ENCODE data around the gene AGO4. TPM values are rescaled to one million over a fixed set of nuclear protein-coding genes. Genes with fewer than 3 reads are reported as not detected.
A peak's percentile ranks its signal among the peaks of the same experiment; 100 is the strongest.

AGO4 gene
- total RNA-seq, 1 experiment from 2014 or later, result 12.8 TPM

DNA sequence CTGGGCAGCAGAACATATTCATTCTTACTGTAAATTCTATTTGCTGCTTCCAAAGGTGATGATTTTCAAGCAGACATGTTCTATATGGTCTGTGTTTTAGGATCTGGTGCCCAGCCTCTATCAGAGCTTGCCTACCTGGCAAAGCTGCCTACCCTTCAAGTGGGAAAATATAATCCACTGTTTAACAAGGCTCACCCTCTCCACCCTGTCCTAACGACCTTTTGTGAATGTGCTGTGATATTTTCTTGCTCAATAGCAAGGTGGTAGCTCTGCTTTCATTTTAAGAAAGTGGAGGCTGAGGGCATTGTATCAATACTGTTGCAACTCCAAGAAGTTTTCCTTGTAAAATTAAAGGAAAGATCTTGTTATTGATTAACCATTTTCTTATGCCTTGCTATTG lies 49.1 kb downstream of the AGO4 start:
- Histone ChIP-seq H3K27me3 (ENCODE audit: insufficient read depth, low read length) (no peaks in the 10 kb centered on the region), H3K79me1 (ENCODE audit: insufficient read depth, low read depth, low read length, poor library complexity, severe bottlenecking) (no peaks in the 10 kb centered on the region), H4K5ac (ENCODE audit: insufficient read length, low read depth, low read length) (no peak overlapping the region), H3K14ac (ENCODE audit: insufficient read depth, low read length) (no peak overlapping the region), H2BK5ac (ENCODE audit: insufficient read length, low read length) (no peak overlapping the region), H3K27ac (ENCODE audit: insufficient read length, low read depth, low read length) (no peak overlapping the region), H4K20me1 (ENCODE audit: control insufficient read depth, insufficient read depth, insufficient read length) (no peaks in the 10 kb centered on the region), H3K18ac (ENCODE audit: insufficient read length, low read depth, low read length) (no peak overlapping the region), H3K79me2 (ENCODE audit: insufficient read depth, low read length) (no peaks in the 10 kb centered on the region), H2AFZ (ENCODE audit: low read length) (no peak overlapping the region), H3K23ac (ENCODE audit: insufficient read length, low read depth, low read length) (no peak overlapping the region), H3K9ac (ENCODE audit: extremely low read depth, insufficient read length, low read length) (no peak overlapping the region), H2BK120ac (ENCODE audit: low read depth, low read length, poor library complexity, severe bottlenecking) (no peak overlapping the region), H4K91ac (ENCODE audit: insufficient read length, low read depth, low read length) (no peak overlapping the region), H2BK20ac (ENCODE audit: low read depth, low read length, poor library complexity, severe bottlenecking) (no peak overlapping the region), H3K56ac (ENCODE audit: insufficient read length, low read depth, low read length) (no peak overlapping the region), H2BK15ac (ENCODE audit: low read depth, low read length) (no peak overlapping the region), H3K9me3 (ENCODE audit: control insufficient read depth, low read depth, low read length) (no peaks in the 10 kb centered on the region), H3K4me1 (ENCODE audit: insufficient read depth, low read length) (no peaks in the 10 kb centered on the region), H4K8ac (replicated peaks; ENCODE audit: insufficient read length, low read depth, low read length) (no peak overlapping the region), H2BK12ac (ENCODE audit: insufficient read length, low read depth, low read length) (no peak overlapping the region), H3K4ac (ENCODE audit: low read depth, low read length) (no peak overlapping the region), H3T11ph (ENCODE audit: low read length) (no peak overlapping the region), H3K23me2 (ENCODE audit: insufficient read length, low read depth, low read length, poor library complexity, severe bottlenecking) (no peaks in the 10 kb centered on the region), H3K4me2 (ENCODE audit: insufficient read depth, insufficient read length, low read length) (no peak overlapping the region), H2AK5ac (ENCODE audit: insufficient read length, low read length) (no peak overlapping the region)
- Mint-ChIP-seq H3K4me3 (no peak overlapping the region), H3K27ac (peak overlapping the region in 1 of 3 experiments; percentile 41; a peak in 1 of 7 replicates), H3K9me3 (no peaks in the 10 kb centered on the region), H3K4me1 (peaks cover 3 to 11% of the 10 kb centered on the region in 2 experiments; a peak in 2 of 4 replicates), H3K27me3 (ENCODE audit: low read depth) (no peaks in the 10 kb centered on the region), H3K36me3 (ENCODE audit: insufficient read depth in 1 of 3, low read depth in 3 of 3) (peaks cover 3 to 27% (median 19%) of the 10 kb centered on the region in 3 experiments; a peak in 5 of 7 replicates)
- TF ChIP-seq, protein P1, sequence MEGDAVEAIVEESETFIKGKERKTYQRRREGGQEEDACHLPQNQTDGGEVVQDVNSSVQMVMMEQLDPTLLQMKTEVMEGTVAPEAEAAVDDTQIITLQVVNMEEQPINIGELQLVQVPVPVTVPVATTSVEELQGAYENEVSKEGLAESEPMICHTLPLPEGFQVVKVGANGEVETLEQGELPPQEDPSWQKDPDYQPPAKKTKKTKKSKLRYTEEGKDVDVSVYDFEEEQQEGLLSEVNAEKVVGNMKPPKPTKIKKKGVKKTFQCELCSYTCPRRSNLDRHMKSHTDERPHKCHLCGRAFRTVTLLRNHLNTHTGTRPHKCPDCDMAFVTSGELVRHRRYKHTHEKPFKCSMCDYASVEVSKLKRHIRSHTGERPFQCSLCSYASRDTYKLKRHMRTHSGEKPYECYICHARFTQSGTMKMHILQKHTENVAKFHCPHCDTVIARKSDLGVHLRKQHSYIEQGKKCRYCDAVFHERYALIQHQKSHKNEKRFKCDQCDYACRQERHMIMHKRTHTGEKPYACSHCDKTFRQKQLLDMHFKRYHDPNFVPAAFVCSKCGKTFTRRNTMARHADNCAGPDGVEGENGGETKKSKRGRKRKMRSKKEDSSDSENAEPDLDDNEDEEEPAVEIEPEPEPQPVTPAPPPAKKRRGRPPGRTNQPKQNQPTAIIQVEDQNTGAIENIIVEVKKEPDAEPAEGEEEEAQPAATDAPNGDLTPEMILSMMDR (conservative IDR thresholded peaks at IDR 0.05), result no peak
- no CpG with 5 or more reads among the region's 1 CpG for WGBS (ENCODE audit: extremely low coverage, insufficient read length, low lambda C conversion rate)
- DNase-seq, result no peak

Data from H9 (cell line).